GM13977 (cell line): Measurements from ENCODE around the gene TBC1D7.

ENCODE experiments used
- DNase-seq: peaks from one replicate; pipeline ENCODE4 v3.0.0; 2012; ENCODE audit warnings: low spot score
- CTCF ChIP-seq: IDR thresholded peaks from 2 replicates; pipeline ENCODE4 v1.5.1; 2012; ENCODE audit warnings: mild to moderate bottlenecking, control low read depth; ENCODE audit not compliant: insufficient read depth; ENCODE audit errors: extremely low read depth, missing control alignments
- in situ Hi-C: fragments of 300-500 bp; cut with MboI; formaldehyde crosslinking; loops from one replicate; pipeline ENCODE4 v1.12.0; 2022; ENCODE audit warnings: low sequenced_read_pairs, low pct_unique_long_range_greater_than_20kb, mixed read lengths, inconsistent platforms; ENCODE audit not compliant: unreplicated experiment

TBC1D7 gene

DNA sequence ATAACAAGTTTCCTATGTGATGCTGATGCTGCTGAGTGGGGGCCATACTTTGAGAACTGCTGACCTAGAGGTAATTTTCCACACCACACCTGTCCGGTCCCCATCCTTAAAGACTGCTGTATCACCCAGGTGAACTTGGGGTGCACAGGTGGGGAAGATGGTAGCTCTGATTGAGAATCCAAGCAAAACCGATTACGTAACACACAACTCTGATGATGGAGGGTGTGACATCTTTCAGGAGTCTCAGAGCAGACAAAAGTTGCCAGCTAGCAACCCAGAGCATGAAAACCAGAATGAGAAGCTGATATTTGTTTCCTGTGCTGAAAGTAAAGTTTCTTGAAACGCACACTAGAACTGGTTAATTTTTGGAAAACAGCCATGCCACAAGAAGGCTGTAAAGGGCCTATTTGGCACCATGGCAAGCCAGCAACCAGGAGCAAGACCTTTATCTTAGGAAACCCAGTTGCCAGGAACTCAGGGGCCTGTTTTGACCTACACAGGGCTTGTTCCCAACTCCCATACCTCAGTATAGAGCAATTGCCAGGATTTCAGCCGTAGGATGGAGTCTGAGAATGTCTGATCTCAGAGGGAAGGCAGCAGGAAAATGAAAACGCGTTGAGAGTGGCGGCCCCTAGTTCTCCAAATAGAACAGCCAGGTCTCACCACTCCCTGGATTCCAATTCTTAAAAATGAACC is 21.6 kb upstream of the TBC1D7 start:
- no peak for DNase-seq
- no peak for TF ChIP-seq CTCF
- in situ Hi-C loops: loop anchor here (25.0 kb wide), 1 partner anchor 438 kb away; no protein-coding TSS in a partner anchor

DNA sequence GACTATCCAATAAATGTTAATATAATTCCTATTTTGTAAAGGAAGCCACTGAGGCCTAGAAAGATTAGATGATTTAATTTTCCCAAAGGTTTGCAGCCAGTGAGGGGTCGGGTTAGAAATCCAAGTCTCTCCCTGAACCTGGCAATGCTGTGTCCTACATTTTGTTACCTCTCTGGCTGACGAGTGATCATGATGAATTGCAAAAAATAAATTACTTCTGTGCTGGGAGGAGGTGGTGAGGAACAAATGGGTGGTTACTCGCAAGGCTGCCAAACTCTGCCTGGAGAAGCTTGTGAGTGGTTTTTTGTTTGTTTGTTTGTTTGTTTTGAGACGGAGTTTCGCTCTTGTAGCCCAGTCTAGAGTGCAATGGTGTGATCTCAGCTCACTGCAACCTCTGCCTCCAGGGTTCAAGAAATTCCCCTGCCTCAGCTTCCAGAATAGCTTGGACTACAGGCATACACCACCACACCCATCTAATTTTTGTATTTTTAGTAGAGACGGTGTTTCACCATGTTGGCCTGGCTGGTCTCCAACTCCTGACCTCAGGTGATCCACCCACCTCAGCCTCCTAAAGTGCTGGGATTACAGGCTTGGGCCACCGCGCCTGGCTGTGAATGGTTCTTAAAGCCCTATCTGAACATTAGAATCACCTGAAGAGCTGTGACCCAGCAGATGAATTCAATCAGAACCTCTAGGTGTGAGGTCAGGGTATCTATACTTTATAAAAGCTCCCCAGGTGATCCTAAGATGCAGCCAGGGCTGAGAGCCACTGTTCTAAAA is 20.2 kb upstream of the TBC1D7 start:
- in situ Hi-C loops: loop anchor here (25.0 kb wide), 1 partner anchor 436 kb away; no protein-coding TSS in a partner anchor
- TF ChIP-seq CTCF: no peak
- DNase-seq: no peak

GRCh38 chr6:13346245-13346644 is 17.9 kb upstream of the TBC1D7 start:
- no peak for DNase-seq
- TF ChIP-seq CTCF: no peak
- in situ Hi-C loops: loop anchor here (25.0 kb wide), 1 partner anchor 434 kb away; no protein-coding TSS in a partner anchor

- in situ Hi-C loops: loop anchor here (25.0 kb wide), 1 partner anchor 430 kb away; no protein-coding TSS in a partner anchor
- no peak for DNase-seq
- no peak for TF ChIP-seq CTCF
Observed at GRCh38 chr6:13342414-13343019, 14.2 kb upstream of the TBC1D7 start.

DNA sequence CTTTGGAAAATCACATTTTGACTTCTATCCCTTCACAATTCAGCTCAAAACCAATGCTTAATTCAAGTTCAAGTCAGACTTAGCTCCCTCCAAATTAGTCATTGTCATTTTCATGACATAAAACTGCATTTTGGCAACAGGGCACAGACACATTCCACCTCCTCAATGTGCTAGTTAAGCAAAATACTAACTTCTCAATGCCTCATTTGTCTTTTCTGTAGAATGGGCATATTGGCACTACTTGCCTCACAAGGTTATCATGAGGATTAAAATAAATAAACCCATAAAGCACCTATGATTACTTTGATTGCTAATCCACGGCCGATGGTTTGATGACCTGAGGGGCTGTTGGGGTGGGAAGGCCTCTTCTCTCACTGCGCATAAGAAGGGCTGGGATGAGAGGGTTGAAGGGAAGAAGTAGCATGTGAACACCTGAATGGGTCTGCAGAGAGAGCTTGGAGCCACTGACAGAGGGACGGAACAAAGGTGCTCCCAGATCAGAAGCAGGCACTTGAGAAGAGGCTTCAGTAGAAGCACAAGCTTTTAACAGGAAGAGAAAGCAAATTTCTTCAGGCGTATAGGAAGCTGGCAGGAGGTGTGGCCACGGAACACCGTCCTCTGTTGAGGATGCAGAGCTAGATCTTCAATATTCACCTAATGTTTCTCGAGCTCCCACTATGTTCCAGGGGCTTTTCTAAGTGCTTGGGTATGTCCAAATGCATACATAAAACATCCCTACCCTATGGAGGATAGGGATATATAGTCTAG is 11.7 kb upstream of the TBC1D7 start:
- no peak for TF ChIP-seq CTCF
- DNase-seq: no peak
- in situ Hi-C loops: loop anchor here (25.0 kb wide), 1 partner anchor 428 kb away; no protein-coding TSS in a partner anchor

GRCh38 chr6:13338038-13338437 is 9.7 kb upstream of the TBC1D7 start:
- no peak for DNase-seq
- in situ Hi-C loops: loop anchor here (25.0 kb wide), 1 partner anchor 426 kb away; no protein-coding TSS in a partner anchor
- TF ChIP-seq CTCF: no peak
